ENCODE data around the gene PFKFB3.
"Not testable (repeated sequence)": the region's sequence is repeated elsewhere in the genome, so short reads cannot be mapped to it uniquely, and the experiment has no call there.

PFKFB3 gene

GRCh38 chr10:6272126-6272525 is 69.4 kb downstream of the PFKFB3 start:
- no peak for DNase-seq (ENCODE audit: low read depth in 2 of 2)

GRCh38 chr10:6273351-6273750 is 70.6 kb downstream of the PFKFB3 start:
- no peak for DNase-seq (ENCODE audit: low read depth in 2 of 2)

DNA sequence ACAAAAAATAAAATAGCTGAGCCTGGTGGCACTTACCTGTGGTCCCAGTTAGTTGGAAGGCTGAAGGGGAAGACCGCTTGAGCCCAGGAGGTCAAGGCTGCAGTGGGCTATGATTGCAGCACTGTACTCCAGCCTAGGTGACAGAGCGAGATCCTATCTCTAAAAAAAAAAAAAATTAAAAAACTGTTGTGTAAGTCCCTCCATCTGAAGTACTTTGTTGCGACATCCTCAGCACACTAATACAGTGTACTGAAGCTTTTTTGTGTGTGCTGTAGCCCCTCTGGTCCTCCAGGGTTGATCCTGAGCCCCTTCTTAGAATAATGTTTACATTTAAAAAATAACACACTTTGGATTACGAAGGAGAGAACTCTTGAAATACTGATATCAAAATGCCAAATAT is 71.3 kb downstream of the PFKFB3 start:
- no peak for DNase-seq (ENCODE audit: low read depth in 2 of 2)

- no peak for DNase-seq (ENCODE audit: low read depth in 2 of 2)
Measured at GRCh38 chr10:6274484-6274883, 71.8 kb downstream of the PFKFB3 start.

DNA sequence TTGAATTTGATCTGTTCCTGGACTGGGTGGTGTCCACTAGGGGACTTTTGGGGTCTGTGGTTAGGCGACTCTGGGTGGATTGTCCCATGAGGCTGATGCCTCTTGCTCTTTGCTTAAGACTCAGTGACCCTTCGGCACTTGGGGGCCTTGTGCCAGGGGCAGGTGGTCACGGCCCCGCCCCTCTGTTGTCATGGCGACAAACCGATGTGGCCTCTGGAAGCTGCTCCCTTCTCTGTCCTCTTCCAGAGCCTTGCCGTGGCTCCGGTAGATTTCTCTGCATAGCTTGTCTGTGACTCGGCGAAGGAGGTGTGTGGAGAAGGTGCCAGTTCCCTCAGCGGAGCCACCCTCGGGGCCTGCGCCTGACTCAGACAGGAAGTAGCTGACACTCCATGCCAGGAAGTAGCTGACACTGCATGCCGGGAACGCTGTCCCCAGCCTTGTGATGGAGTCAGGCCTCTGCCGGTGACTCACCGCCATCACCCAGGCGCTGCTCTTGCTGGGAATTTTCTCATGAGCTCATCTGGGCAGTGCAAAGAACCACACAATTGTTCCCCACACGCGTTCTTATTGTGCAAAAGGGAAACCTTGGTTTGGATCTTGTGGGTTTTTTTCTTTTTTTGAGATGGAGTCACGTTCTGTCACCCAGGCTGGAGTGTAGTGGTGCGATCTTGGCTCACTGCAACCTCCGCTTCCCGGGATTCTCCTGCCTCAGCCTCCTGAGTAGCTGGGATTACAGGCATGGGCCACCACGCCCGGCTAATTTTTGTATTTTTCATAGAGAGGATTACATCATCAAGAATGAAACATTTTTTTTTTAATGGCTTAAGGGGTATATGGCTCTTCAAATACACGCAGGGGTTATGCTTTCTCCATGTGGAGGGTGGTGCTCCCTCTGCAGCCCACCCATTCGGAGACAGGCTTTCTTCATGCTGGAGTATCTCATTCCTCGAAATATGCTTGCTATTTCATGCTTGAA is 72.6 kb downstream of the PFKFB3 start:
- DNase-seq (ENCODE audit: low read depth in 2 of 2) = peak; percentile 80 to 85

DNA sequence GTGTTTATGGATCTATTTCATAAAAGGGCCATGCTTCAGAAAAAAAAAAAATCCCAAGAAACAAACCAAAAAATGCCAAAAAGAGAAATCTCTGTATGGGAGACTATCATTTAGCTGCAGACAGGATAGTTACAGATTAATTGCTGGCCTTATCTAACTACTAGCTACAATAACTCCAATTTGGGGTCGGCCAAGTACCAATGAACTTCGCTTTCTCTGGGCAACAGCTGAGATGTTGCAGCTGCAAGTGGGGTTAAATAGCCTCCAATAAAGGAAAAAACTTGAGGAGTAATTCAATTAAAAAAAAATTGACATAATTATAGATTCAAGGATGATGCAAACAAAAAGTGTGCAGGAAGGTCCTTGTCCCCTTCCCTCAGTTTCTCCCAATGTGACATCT is 73.6 kb downstream of the PFKFB3 start:
- DNase-seq (ENCODE audit: low read depth in 2 of 2) = no peak

DNA sequence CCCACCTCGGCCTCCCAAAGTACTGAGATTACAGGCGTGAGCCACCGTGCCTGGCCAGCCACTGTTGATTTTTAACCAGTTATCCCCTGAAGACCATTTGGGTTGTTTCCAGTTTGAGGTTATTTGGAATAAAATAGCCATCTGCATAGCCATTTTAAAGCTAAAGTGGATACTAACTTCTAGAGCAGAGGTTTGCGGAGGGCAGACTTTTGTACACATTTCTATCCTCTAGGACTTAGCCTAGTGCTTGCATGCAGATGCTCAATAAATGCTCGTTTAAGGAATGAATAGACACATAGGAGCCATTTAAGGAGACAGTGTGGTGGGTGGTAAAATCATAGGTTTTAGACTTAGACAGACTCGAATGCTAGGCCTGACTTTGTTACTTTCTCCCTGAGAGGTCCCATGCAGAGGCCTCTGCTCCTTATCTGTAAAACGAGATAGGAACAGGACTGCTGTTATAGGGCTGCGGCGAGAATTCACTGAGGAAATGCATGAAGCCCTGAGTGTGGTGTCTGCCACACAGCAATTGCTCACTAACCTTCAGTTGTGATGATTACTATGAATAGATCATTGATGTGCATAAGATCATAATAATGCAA is 75.9 kb downstream of the PFKFB3 start:
- no peak for DNase-seq (ENCODE audit: low read depth in 2 of 2)

DNA sequence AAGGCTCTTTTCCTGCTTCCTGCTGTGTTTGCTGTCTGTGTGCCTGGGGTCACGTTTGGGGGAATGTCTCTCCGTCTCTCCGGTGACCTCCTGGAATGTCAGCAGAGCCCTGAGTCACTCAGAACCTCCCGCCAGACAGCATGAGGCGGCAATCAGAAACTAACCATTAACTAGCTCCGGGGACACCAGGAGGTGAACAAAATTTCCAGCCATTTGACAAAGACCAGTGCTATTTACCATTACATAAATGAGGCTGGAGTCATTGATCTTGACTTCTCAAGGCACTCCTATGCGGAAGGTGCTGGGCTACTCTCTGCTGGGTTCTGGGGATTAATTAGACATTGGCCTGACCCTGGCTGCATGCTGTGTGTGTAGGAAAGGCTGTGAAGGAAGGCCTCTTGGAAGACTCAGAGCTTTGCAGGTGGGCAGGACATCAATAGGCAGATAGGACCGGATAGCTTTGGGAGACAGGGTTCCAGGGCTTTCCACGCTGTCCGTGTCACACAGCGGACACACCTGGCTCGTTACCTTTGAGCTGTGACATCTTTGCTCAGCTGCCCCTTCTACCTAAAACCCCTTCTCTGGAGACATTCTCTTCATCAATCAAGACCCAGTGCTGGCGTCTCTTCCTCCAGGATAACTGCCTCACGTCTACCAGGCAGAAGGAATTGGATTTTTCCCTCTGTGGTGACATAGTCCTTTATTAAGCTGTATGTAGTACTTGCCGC is 77.0 kb downstream of the PFKFB3 start:
- no peak for DNase-seq (ENCODE audit: low read depth in 2 of 2)

DNA sequence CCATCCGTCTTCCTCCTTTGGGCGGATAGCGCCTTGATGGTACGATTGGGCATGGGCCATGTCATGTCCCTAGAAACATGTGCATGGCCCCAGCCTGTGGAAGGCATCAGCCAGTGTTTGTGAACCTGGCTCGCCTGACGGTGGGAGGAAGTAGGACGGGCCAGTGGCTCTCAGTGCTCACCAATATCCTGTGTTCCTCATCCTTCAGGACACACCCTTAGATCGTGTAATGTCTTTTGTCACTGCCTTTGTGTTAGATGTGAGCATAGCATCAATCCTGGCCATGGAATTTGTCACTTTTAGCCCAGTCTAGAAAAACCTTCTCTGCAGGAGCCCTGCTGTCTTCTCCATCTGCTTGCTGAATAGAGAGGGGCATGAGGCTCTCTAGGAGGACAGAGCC is 77.6 kb downstream of the PFKFB3 start:
- DNase-seq (ENCODE audit: low read depth in 2 of 2) = no peak

GRCh38 chr10:6282454-6282958 is 79.8 kb downstream of the PFKFB3 start:
- no peak for DNase-seq (ENCODE audit: low read depth in 2 of 2)

DNA sequence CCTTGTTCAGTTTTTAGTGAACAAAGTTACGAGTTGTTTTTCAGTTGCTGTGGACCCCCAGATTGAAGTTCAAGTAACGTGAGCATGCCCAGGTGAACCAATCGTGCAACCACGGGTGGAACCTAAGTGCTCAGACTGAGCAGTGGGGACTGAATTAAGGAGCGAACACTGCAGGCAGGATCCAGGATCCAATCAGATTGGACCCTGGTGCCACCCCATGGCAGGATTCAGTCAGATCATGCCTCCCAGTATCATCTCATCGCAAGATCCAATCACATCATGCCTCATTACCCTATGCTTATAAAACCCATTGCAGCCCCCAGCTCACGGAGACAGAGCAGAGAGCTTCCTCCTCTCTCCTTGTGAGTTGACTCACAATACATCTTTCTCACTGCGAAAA is 80.9 kb downstream of the PFKFB3 start:
- DNase-seq (ENCODE audit: low read depth in 2 of 2) = no peak

DNA sequence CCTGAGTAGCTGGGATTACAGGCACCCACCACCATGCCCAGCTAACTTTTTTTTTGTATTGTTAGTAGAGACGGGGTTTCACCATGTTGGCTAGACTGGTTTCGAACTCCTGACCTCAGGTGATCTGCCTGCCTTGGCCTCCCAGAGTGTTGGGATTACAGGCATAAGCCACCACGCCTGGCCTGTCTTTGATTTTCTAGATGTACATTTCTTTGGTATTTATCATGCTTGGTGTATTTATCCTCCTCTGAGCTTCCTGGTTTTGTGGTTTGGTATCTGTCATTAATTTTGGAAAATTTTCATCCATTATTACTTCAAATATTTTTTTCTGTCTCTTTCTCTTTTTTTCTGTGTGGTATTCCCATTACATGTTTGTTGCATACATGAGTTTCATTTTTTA is 87.9 kb downstream of the PFKFB3 start:
- DNase-seq (ENCODE audit: low read depth in 2 of 2) = not testable (repeated sequence)

GRCh38 chr10:6292741-6293151 is 90.0 kb downstream of the PFKFB3 start:
- DNase-seq (ENCODE audit: low read depth in 2 of 2) = no peak

GRCh38 chr10:6296425-6296824 is 93.7 kb downstream of the PFKFB3 start:
- DNase-seq (ENCODE audit: low read depth in 2 of 2) = not testable (repeated sequence)

DNA sequence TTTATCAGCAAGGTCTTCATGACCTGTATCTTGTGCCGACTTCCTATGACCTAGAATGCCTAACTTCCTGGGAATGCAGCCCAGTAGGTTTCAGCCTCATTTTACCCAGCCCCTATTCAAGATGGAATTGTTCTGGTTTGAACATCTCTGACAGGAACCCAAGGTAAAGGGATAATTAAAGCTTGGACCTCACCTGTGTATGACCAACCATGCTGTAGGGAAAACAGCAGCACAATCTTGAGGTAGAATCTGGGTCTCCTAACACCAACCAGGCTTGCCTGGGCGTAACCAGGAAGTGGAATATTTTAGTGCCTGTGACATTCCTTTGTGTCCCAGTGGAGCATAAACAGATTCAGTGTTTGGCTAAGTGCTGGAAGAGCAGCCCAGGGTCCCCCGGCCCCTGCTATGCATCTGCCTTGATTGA is 94.1 kb downstream of the PFKFB3 start:
- DNase-seq (ENCODE audit: low read depth in 2 of 2) = no peak

DNA sequence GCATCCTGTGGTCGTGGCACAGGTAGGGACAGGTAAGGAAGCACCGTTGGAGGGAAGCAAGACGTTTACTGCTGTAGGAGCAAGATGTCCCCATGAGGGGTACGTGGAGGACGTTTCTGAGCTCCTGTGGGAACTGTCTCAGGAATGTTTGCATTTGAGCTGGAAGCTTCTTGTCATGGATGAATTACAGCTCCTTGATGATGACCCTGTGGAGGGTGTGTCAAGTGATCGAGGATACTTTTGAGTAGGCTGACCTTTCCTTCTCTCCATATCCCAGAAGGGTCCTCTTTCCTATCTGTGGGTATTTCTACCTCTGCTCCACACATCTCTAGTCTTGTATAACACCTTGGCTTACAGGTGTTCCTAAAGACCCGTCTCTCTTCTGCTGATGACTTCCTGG is 94.8 kb downstream of the PFKFB3 start:
- no peak for DNase-seq (ENCODE audit: low read depth in 2 of 2)

- DNase-seq (ENCODE audit: low read depth in 2 of 2) = no peak
Measured at GRCh38 chr10:6297951-6298381, 95.2 kb downstream of the PFKFB3 start.

GRCh38 chr10:6298428-6298827 is 95.7 kb downstream of the PFKFB3 start:
- DNase-seq (ENCODE audit: low read depth in 2 of 2) = no peak

GRCh38 chr10:6299234-6299633 is 96.5 kb downstream of the PFKFB3 start:
- no peak for DNase-seq (ENCODE audit: low read depth in 2 of 2)

DNA sequence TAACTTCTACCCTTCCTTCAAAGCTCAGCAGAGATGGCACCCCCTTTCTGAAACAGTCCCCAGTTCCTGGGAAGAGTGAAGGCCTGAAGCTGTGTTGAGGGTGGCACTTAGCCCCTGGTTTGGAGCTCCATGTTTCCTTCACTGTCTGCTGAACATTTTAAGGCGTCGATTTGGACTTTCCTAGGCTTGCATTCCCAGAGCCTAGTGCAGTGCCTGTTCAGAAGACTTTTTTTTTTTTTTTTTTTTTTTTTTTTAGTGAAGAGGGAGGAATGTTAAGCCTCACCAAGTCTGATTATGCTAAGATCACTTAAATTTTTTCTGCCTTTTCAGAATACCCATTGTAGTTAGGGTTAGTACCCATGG is 97.0 kb downstream of the PFKFB3 start:
- no peak for DNase-seq (ENCODE audit: low read depth in 2 of 2)

GRCh38 chr10:6300106-6300783 is 97.5 kb downstream of the PFKFB3 start:
- no peak for DNase-seq (ENCODE audit: low read depth in 2 of 2)
